PC-9 (cell line): Measurements from ENCODE around the gene CARNS1. TPM values are rescaled to one million over a fixed set of nuclear protein-coding genes. Genes with fewer than 3 reads are reported as not detected.

ENCODE experiments used
- BruUV-seq: library from RNA; stranded (reverse); fragments of 400-500 nt; replicated peaks from 2 replicates; lab custom pipeline; 2021; lab: Mats Ljungman, UMichigan
- CTCF ChIA-PET: fragments of 300-600 bp; sonication (Branson Sonifier 250); formaldehyde crosslinking; loops from one replicate; lab custom pipeline; 2022; ENCODE audit warnings: antibody characterized with exemption; lab: Charles Lee
- POLR2A ChIA-PET: fragments of 300-600 bp; sonication (Branson Sonifier 250); formaldehyde crosslinking; loops from one replicate; lab custom pipeline; 2022; ENCODE audit warnings: antibody characterized with exemption; ENCODE audit not compliant: unreplicated experiment; lab: Charles Lee
- DNase-seq, 2 experiments: peaks; one replicate each; pipeline versions ENCODE4 v3.0.0 to v3.0.0-alpha.2; 2015 to 2022; ENCODE audit warnings: mixed read lengths in 1 of 2
- H2AFZ ChIP-seq: fragments of 200-600 bp; sonication (generic); 2 replicates; pipeline ENCODE4 v1.8.1; 2017; ENCODE audit warnings: antibody characterized with exemption
- H3F3A ChIP-seq: fragments of 200-600 bp; sonication (generic); 2 replicates; pipeline ENCODE4 v1.8.1; 2017; ENCODE audit warnings: antibody characterized with exemption, mild to moderate bottlenecking, low read depth; ENCODE audit not compliant: insufficient read depth
- H3K27ac ChIP-seq: fragments of 200-600 bp; sonication (generic); 2 replicates; pipeline ENCODE4 v1.6.1; 2016; ENCODE audit warnings: mixed run types
- H3K27me3 ChIP-seq: fragments of 200-600 bp; sonication (generic); 2 replicates; pipeline ENCODE4 v1.6.1; 2016; ENCODE audit warnings: low read depth, mixed run types; ENCODE audit not compliant: insufficient read depth
- H3K36me3 ChIP-seq: fragments of 200-600 bp; sonication (generic); 2 replicates; pipeline ENCODE4 v1.6.1; 2016; ENCODE audit warnings: low read depth, mixed run types
- H3K4me1 ChIP-seq: fragments of 200-600 bp; sonication (generic); replicated peaks from 2 replicates; pipeline ENCODE4 v1.6.1; 2016; ENCODE audit warnings: mixed run types; ENCODE audit not compliant: insufficient read depth
- H3K4me2 ChIP-seq: fragments of 200-600 bp; sonication (generic); 2 replicates; pipeline ENCODE4 v1.6.1; 2017; ENCODE audit warnings: mixed run types
- H3K4me3 ChIP-seq: fragments of 200-600 bp; sonication (generic); 2 replicates; pipeline ENCODE4 v1.6.1; 2016; ENCODE audit warnings: mixed run types
- H3K79me2 ChIP-seq: fragments of 200-600 bp; sonication (generic); 2 replicates; pipeline ENCODE4 v1.6.1; 2017; ENCODE audit warnings: low read depth, mixed run types
- H3K9me2 ChIP-seq: fragments of 200-600 bp; sonication (generic); 2 replicates; pipeline ENCODE4 v1.8.1; 2017; ENCODE audit warnings: mild to moderate bottlenecking; ENCODE audit not compliant: insufficient read depth
- H3K9me3 ChIP-seq: fragments of 200-600 bp; sonication (generic); 2 replicates; pipeline ENCODE4 v1.8.1; 2016; ENCODE audit warnings: low read depth; ENCODE audit not compliant: insufficient read depth
- H4K20me1 ChIP-seq: fragments of 200-600 bp; sonication (generic); 2 replicates; pipeline ENCODE4 v1.8.1; 2017; ENCODE audit not compliant: insufficient read depth
- EZH2 ChIP-seq: fragments of 200-600 bp; sonication (generic); IDR thresholded peaks from 2 replicates; pipeline ENCODE4 v1.8.0; 2017; ENCODE audit warnings: antibody characterized with exemption, low read depth
- intact Hi-C: fragments of 100-400 bp; cut with micrococcal nuclease; formaldehyde crosslinking; loops from one replicate; pipeline ENCODE4 v1.10.0; 2022; ENCODE audit not compliant: unreplicated experiment
- total RNA-seq: library from RNA; stranded (reverse); gene quantifications from 2 replicates; pipeline ENCODE4 v1.2.3, GENCODE V29; 2021
- TF ChIP-seq, protein P1 (sequence below): fragments of 200-600 bp; sonication (generic); conservative IDR thresholded peaks from 2 replicates; pipeline ENCODE4 v1.6.1; 2017; ENCODE audit warnings: mixed run types, antibody characterized with exemption, mild to moderate bottlenecking, moderate library complexity

The CARNS1 gene
- total RNA-seq, 1 experiment from 2014 or later = 0.15 TPM

DNA sequence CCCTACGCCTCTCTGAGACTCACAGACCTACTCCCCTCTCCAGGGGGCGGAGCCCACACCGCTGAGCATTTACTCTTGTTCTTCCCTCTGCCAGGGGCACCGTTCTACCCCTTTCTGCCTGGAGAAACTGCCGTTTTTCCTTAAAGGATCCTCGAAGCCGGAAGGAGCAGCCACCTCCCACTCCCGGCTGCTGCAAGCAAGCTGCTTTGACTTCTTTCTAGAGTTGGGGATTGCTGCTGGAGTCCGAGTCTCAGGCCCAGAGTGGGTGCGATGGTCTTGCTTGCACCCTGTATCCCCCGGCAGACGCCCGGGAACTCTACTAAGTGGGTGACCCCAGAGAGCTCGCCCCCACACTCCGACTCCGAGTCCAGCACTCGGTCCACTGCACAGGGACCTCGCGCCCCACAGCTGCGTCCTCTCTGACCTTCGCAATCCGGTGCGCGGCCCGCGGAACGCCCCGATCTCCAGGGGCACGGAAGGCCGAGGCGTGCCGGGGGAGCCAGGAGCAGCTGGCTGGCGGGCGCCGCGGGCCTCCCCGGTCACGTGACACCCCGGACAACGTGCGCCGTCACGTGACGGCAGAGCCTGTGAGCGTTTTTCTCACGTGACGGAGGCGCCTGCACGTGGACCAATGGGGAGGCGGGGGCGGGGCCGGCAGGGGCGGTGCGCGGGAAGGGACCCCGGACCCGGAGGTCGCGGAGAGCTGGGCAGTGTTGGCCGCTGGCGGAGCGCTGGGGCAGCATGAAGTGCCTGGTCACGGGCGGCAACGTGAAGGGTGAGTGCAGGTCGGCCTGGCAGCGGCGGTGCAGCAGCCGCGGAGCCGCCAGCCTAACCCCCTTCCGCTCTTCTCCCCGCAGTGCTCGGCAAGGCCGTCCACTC lies 23.9 kb upstream of the CARNS1 start, which contains the start of gene RAD9A:
Gene RAD9A (plus strand): TSS at position 683 of the 879 bp plus-strand sequence. CDS start 59 bp downstream, at position 742.
- Histone ChIP-seq H3K9me3 (no peaks in the 10 kb centered on the region), H4K20me1 (no peaks in the 10 kb centered on the region; the same call in 1 of the 2 replicates), H3K27ac (peak within 1 kb of the TSS; percentile 54), H3K4me3 (peak within 1 kb of the TSS; percentile 89), H3K36me3 (no peaks in the 10 kb centered on the region), H2AFZ (peak within 1 kb of the TSS; percentile 91), H3K4me1 (peaks cover 12% of the 10 kb centered on the region; the same call in 1 of the 2 replicates), H3K9me2 (no peaks in the 10 kb centered on the region), H3K79me2 (peaks cover 21% of the 10 kb centered on the region), H3K4me2 (peak within 1 kb of the TSS; percentile 96), H3K27me3 (no peaks in the 10 kb centered on the region), H3F3A (peaks cover 31% of the 10 kb centered on the region)
- intact Hi-C loops = loop anchor here (2.0 kb wide), 1 partner anchor 77 kb away; the partner anchor contains the start of gene TMEM134
- ChIA-PET CTCF (interaction anchor here (0.7 to 1.4 kb wide), 2 partner anchors 34 to 46 kb away, joined by 3 to 28 read pairs; no protein-coding TSS in a partner anchor), POLR2A (interaction anchor here (0.5 to 1.0 kb wide), 10 partner anchors 10 to 775 kb away, joined by 3 to 26 read pairs (median 4); partner anchors contain the start of genes CLCF1, PPP1CA and RBM14)
- TF ChIP-seq, protein P1, sequence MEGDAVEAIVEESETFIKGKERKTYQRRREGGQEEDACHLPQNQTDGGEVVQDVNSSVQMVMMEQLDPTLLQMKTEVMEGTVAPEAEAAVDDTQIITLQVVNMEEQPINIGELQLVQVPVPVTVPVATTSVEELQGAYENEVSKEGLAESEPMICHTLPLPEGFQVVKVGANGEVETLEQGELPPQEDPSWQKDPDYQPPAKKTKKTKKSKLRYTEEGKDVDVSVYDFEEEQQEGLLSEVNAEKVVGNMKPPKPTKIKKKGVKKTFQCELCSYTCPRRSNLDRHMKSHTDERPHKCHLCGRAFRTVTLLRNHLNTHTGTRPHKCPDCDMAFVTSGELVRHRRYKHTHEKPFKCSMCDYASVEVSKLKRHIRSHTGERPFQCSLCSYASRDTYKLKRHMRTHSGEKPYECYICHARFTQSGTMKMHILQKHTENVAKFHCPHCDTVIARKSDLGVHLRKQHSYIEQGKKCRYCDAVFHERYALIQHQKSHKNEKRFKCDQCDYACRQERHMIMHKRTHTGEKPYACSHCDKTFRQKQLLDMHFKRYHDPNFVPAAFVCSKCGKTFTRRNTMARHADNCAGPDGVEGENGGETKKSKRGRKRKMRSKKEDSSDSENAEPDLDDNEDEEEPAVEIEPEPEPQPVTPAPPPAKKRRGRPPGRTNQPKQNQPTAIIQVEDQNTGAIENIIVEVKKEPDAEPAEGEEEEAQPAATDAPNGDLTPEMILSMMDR = no peak
- no peak for TF ChIP-seq EZH2
- TSS peak; percentile 40 for BruUV-seq
- DNase-seq = peak; percentile 82 to 94

DNA sequence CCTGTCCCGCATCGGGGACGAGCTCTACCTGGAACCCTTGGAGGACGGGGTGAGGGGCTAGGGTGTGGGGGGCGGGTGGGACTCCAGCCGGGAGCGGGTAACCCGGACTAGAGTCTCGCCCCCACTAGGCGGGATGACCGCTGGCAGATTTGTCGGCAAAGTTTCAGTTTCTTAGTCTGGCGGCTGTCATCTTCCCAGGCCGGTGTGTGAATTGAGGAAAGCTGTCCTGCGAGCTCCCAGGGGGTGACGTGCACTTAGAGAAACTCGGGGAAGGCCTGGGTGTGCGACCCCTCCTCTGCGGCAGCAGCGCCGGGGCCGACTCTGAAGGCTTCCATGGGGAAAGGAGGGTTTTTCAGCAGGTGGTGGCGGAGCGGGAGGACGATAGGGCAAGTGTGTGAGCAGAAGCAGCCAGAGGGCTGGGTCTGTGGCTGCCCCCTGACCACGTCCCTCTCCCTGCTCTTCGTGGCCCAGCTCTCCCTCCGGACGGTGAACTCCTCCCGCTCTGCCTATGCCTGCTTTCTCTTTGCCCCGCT lies 23.2 kb upstream of the CARNS1 start:
- peak overlapping the region; percentile 91 for H2AFZ ChIP-seq
- H3K27me3 ChIP-seq = no peaks in the 10 kb centered on the region
- no peaks in the 10 kb centered on the region for H3K9me2 ChIP-seq
- no peak overlapping the region for H3K27ac ChIP-seq
- H3K9me3 ChIP-seq = no peaks in the 10 kb centered on the region
- H3F3A ChIP-seq = peaks cover 31% of the 10 kb centered on the region
- H3K4me1 ChIP-seq = peaks cover 12% of the 10 kb centered on the region; the same call in 1 of the 2 replicates
- peak in 1 of 2 experiments; percentile 43 for DNase-seq
- no peaks in the 10 kb centered on the region; the same call in 1 of the 2 replicates for H4K20me1 ChIP-seq
- peak overlapping the region; percentile 96 for H3K4me2 ChIP-seq
- TF ChIP-seq, protein P1 = no peak
- no peak for TF ChIP-seq EZH2
- intact Hi-C loops = no loop called here
- peak overlapping the region; percentile 89 for H3K4me3 ChIP-seq
- BruUV-seq = no TSS peak
- POLR2A ChIA-PET = interaction anchor here (0.5 to 1.0 kb wide), 8 partner anchors 10 to 776 kb away, joined by 3 to 26 read pairs (median 4); partner anchors contain the start of genes PPP1CA and RBM14
- H3K36me3 ChIP-seq = no peaks in the 10 kb centered on the region
- H3K79me2 ChIP-seq = peaks cover 21% of the 10 kb centered on the region
- CTCF ChIA-PET = interaction anchor here (0.6 to 1.4 kb wide), 3 partner anchors 10 to 46 kb away, joined by 3 to 28 read pairs (median 5); partner anchors contain the start of gene PPP1CA

DNA sequence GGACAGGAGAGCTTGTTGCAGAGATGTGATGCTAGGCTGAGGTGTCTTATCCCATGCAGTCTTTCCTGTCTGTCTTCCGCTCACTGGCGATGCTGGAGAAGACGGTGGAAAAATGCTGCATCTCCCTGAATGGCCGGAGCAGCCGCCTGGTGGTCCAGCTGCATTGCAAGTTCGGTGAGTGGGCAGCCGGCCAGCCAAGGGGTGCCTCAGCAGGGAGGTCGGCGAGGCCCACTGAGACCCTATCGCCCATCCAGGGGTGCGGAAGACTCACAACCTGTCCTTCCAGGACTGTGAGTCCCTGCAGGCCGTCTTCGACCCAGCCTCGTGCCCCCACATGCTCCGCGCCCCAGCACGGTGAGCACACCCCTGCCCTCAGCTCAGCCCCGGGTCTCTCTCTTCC lies 22.0 kb upstream of the CARNS1 start:
- H3K4me1 ChIP-seq = peaks cover 12% of the 10 kb centered on the region; the same call in 1 of the 2 replicates
- intact Hi-C loops = no loop called here
- no TSS peak for BruUV-seq
- H4K20me1 ChIP-seq = peaks cover 3% of the 10 kb centered on the region; the same call in 1 of the 2 replicates
- CTCF ChIA-PET = no interaction called here
- peaks cover 21% of the 10 kb centered on the region for H3K79me2 ChIP-seq
- no peaks in the 10 kb centered on the region for H3K27me3 ChIP-seq
- H3K4me2 ChIP-seq = no peak overlapping the region
- H3K9me2 ChIP-seq = no peaks in the 10 kb centered on the region
- H3K9me3 ChIP-seq = no peaks in the 10 kb centered on the region
- TF ChIP-seq, protein P1 = no peak
- no peak for TF ChIP-seq EZH2
- H3K36me3 ChIP-seq = 0 out of 2 replicates have a peak, but pooled peaks cover 1% of the 10 kb centered on the region
- H3F3A ChIP-seq = peaks cover 41% of the 10 kb centered on the region
- H2AFZ ChIP-seq = no peak overlapping the region
- no peak overlapping the region for H3K27ac ChIP-seq
- DNase-seq = no peak
- POLR2A ChIA-PET = no interaction called here
- H3K4me3 ChIP-seq = no peak overlapping the region
